RWPE1 (cell line): ENCODE measurements around the gene FHOD3.

ENCODE experiments used
- CTCF ChIA-PET: fragments of 350-600 bp; sonication (Branson Sonifier 250); formaldehyde crosslinking; extraction: SDS; loops from one replicate; lab custom pipeline; 2021; lab: Yijun Ruan, JAX
- POLR2A ChIA-PET: fragments of 400-600 bp; formaldehyde crosslinking; extraction: SDS; loops from one replicate; lab custom pipeline; 2020; ENCODE audit warnings: antibody characterized with exemption; ENCODE audit not compliant: low non-redundant PET; lab: Yijun Ruan, JAX
- DNase-seq: peaks from one replicate; pipeline ENCODE4 v3.0.0; 2012; ENCODE audit warnings: low spot score
- H3K27ac ChIP-seq: fragments of 450-650 bp; 2 replicates; pipeline ENCODE4 v1.5.1; 2017
- TF ChIP-seq, protein P1 (sequence below): fragments of 450-650 bp; conservative IDR thresholded peaks from 2 replicates; pipeline ENCODE4 v1.5.1; 2017; ENCODE audit warnings: low read depth, mild to moderate bottlenecking

Gene FHOD3

GRCh38 chr18:36660311-36660710 is 362.8 kb downstream of the FHOD3 start:
- CTCF ChIA-PET: interaction anchor here (0.6 kb wide), 1 partner anchor 108 kb away, joined by 4 read pairs; no protein-coding TSS in a partner anchor
- DNase-seq: no peak
- TF ChIP-seq, protein P1, sequence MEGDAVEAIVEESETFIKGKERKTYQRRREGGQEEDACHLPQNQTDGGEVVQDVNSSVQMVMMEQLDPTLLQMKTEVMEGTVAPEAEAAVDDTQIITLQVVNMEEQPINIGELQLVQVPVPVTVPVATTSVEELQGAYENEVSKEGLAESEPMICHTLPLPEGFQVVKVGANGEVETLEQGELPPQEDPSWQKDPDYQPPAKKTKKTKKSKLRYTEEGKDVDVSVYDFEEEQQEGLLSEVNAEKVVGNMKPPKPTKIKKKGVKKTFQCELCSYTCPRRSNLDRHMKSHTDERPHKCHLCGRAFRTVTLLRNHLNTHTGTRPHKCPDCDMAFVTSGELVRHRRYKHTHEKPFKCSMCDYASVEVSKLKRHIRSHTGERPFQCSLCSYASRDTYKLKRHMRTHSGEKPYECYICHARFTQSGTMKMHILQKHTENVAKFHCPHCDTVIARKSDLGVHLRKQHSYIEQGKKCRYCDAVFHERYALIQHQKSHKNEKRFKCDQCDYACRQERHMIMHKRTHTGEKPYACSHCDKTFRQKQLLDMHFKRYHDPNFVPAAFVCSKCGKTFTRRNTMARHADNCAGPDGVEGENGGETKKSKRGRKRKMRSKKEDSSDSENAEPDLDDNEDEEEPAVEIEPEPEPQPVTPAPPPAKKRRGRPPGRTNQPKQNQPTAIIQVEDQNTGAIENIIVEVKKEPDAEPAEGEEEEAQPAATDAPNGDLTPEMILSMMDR: no peak
- no peak overlapping the region for H3K27ac ChIP-seq
- POLR2A ChIA-PET: no interaction called here

- POLR2A ChIA-PET: no interaction called here
- CTCF ChIA-PET: no interaction called here
- DNase-seq: no peak
Measured at GRCh38 chr18:36661999-36662398, 364.5 kb downstream of the FHOD3 start.

DNA sequence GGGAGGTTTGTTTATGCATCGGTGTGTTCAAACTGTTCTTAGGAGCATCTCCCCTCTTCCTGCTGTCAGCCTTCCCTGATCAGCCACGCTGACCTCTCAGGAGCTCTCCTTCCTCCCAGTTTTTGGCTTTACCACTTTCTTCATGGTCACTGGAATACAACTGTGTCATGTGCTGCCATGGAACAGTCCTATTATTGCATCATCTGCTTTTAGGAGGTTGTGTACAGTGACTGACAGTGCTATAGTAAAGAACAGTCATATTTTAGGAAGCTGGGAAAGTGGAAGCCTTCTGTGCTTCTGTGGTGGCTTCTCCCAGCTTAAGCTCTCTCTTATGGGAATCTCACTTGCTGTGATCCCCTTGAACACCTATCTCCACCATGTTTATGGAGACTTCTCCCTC is 365.8 kb downstream of the FHOD3 start:
- TF ChIP-seq, protein P1: no peak
- ChIA-PET CTCF (no interaction called here), POLR2A (no interaction called here)
- DNase-seq: no peak
- no peak overlapping the region for H3K27ac ChIP-seq

More at GRCh38 chr18:36661999-36662398, 364.5 kb downstream of the FHOD3 start:
- TF ChIP-seq, protein P1: no peak
- H3K27ac ChIP-seq: no peak overlapping the region

DNA sequence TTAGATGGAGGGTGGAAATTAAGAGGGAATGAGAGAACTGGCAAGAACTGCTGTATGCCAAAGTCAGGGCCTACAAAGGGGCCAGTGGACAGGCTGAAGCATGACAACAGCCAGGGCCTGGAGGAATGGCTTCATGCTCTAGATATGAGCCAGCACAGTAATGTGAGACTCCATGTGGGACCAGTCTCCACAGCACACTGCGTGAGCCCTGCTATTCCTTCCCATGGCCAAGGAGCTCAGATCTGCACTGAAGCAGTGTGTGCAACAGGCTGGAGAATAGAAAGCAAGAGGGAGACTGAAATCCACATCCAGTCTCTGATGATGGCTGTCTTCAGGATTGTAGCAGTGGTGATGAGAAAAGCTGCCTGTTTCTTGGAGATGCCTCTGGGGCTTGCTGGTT is 368.4 kb downstream of the FHOD3 start:
- H3K27ac ChIP-seq: no peak overlapping the region
- DNase-seq: no peak
- ChIA-PET POLR2A (no interaction called here), CTCF (no interaction called here)
- TF ChIP-seq, protein P1: no peak

GRCh38 chr18:36667811-36668210 is 370.3 kb downstream of the FHOD3 start:
- ChIA-PET POLR2A (no interaction called here), CTCF (no interaction called here)
- TF ChIP-seq, protein P1: no peak
- DNase-seq: no peak
- H3K27ac ChIP-seq: no peak overlapping the region

DNA sequence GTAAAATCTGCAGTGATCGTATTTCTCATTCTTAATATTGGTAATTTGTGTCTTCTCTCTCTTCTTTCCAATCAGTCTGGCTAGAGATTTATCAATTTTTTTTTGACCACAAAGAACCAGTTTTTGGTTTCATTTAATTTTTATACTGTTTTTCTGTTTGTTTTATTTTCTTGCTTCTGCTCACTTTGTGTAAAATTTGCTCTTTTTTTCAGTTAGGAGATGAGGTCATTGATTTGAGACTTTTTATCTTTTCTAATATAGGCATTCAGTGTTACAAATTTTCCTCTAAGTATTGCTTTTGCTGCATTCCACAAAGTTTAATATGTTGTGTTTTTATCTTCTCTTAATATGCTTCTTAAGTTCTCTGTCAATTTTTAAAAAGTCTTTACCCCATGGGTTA is 370.8 kb downstream of the FHOD3 start:
- no peak for DNase-seq
- TF ChIP-seq, protein P1: no peak
- ChIA-PET CTCF (interaction anchor here (0.6 kb wide), 1 partner anchor 16 kb away, joined by 3 read pairs; no protein-coding TSS in a partner anchor), POLR2A (no interaction called here)
- H3K27ac ChIP-seq: no peak overlapping the region
